Panc1 (cell line): ENCODE measurements around the gene RIPOR2. TPM values are rescaled to one million over a fixed set of nuclear protein-coding genes. Genes with fewer than 3 reads are reported as not detected.

Experiments
- ATAC-seq: fragments of 200-7000 bp; cut with Tn5 transposase; 2 replicates; pipeline ENCODE4 v1.9.1; 2020; ENCODE audit warnings: mild to moderate bottlenecking, moderate library complexity
- BruUV-seq: library from RNA; stranded (reverse); fragments of 400-500 nt; replicated peaks from 2 replicates; lab custom pipeline; 2021; lab: Mats Ljungman, UMichigan
- CTCF ChIA-PET: fragments of 300-600 bp; sonication (Branson Sonifier 250); formaldehyde crosslinking; loops from one replicate; lab custom pipeline; 2022; ENCODE audit warnings: antibody characterized with exemption; lab: Charles Lee
- POLR2A ChIA-PET: fragments of 300-600 bp; sonication (Branson Sonifier 250); formaldehyde crosslinking; loops from one replicate; lab custom pipeline; 2022; ENCODE audit warnings: antibody characterized with exemption; lab: Charles Lee
- DNase-seq: peaks from one replicate; pipeline ENCODE4 v3.0.0-alpha.2; 2010; ENCODE audit warnings: low read depth, low spot score
- H3K27ac ChIP-seq: 2 replicates; pipeline ENCODE4 v1.5.1; 2011; ENCODE audit warnings: mild to moderate bottlenecking, low read length, inconsistent platforms
- H3K27me3 ChIP-seq: fragments of 200-500 bp; sonication (Bioruptor generic); 2 replicates; pipeline ENCODE4 v1.6.0; 2014; ENCODE audit warnings: low read length, inconsistent platforms; ENCODE audit not compliant: control insufficient read depth, insufficient read depth
- H3K36me3 ChIP-seq: fragments of 200-500 bp; sonication (Bioruptor generic); 2 replicates; pipeline ENCODE4 v1.5.1; 2014; ENCODE audit warnings: inconsistent platforms, mild to moderate bottlenecking, low read length, moderate library complexity; ENCODE audit not compliant: control insufficient read depth, insufficient read depth
- H3K4me1 ChIP-seq: 2 replicates; pipeline ENCODE4 v1.5.1; 2011; ENCODE audit warnings: inconsistent platforms, mild to moderate bottlenecking, low read length, moderate library complexity; ENCODE audit not compliant: control insufficient read depth, insufficient read depth
- H3K4me3 ChIP-seq, 2 experiments: 2 replicates each; pipeline ENCODE4 v1.5.1; 2011 to 2012; ENCODE audit warnings: low read depth in 2 of 2, low read length in 2 of 2, mild to moderate bottlenecking in 2 of 2, inconsistent platforms in 1 of 2, moderate library complexity in 1 of 2
- H3K9me3 ChIP-seq: fragments of 200-500 bp; sonication (Bioruptor generic); 2 replicates; pipeline ENCODE4 v1.5.1; 2014; ENCODE audit warnings: low read depth, mild to moderate bottlenecking, inconsistent platforms, low read length, moderate library complexity; ENCODE audit not compliant: control insufficient read depth, insufficient read depth
- CTCF ChIP-seq: fragments of 450-650 bp; IDR thresholded peaks from 2 replicates; pipeline ENCODE4 v1.5.1; 2017; ENCODE audit warnings: mild to moderate bottlenecking
- POLR2AphosphoS5 ChIP-seq: IDR thresholded peaks from 2 replicates; pipeline ENCODE4 v1.6.1; 2012; ENCODE audit warnings: mild to moderate bottlenecking, low read depth, low read length, moderate library complexity
- REST ChIP-seq, 2 experiments: IDR thresholded peaks; 2 replicates each; pipeline ENCODE4 v1.6.1; 2011 to 2012; ENCODE audit warnings: low read depth in 2 of 2, control low read depth in 1 of 2, low read length in 1 of 2, mild to moderate bottlenecking in 1 of 2, moderate library complexity in 1 of 2; ENCODE audit not compliant: insufficient read depth in 1 of 2
- SIN3A ChIP-seq: IDR thresholded peaks from 2 replicates; pipeline ENCODE4 v1.6.1; 2012; ENCODE audit warnings: low read depth, mild to moderate bottlenecking, low read length, moderate library complexity, borderline replicate concordance; ENCODE audit not compliant: insufficient read depth
- TCF7L2 ChIP-seq: IDR thresholded peaks from 2 replicates; pipeline ENCODE4 v1.6.1; 2011; ENCODE audit warnings: mild to moderate bottlenecking, low read depth, low read length, inconsistent platforms
- in situ Hi-C: cut with HindIII; loops from 2 replicates; pipeline ENCODE4 v1.10.0; 2016; ENCODE audit warnings: low sequenced_read_pairs, low pct_unique_long_range_greater_than_20kb
- intact Hi-C: fragments of 100-400 bp; cut with micrococcal nuclease; formaldehyde crosslinking; loops from one replicate; pipeline ENCODE4 v1.10.0; 2022; ENCODE audit not compliant: unreplicated experiment
- total RNA-seq: library from RNA; stranded (reverse); gene quantifications from one replicate; pipeline ENCODE4 v1.2.1, GENCODE V29; 2021; ENCODE audit not compliant: unreplicated experiment

The RIPOR2 gene
- total RNA-seq, 1 experiment from 2014 or later, result 0.54 TPM

GRCh38 chr6:24908650-24909035 is 27.1 kb downstream of the RIPOR2 start:
- H3K4me3 ChIP-seq, result no peak overlapping the region
- TF ChIP-seq POLR2AphosphoS5 (no peak), TCF7L2 (no peak), REST (IDR thresholded peaks at IDR 0.05; ENCODE audit: insufficient read depth in 1 of 2, low read depth in 2 of 2, low read length in 1 of 2) (no peak), CTCF (no peak)
- intact Hi-C loops, result no loop called here
- ATAC-seq, result no peak
- in situ Hi-C loops, result no loop called here
- no peak overlapping the region for H3K27ac ChIP-seq
- peaks cover 6% of the 10 kb centered on the region; the same call in 1 of the 2 replicates for H3K4me1 ChIP-seq
- peaks cover 25% of the 10 kb centered on the region for H3K27me3 ChIP-seq
- no peak for DNase-seq
- ChIA-PET POLR2A (no interaction called here), CTCF (no interaction called here)
- H3K9me3 ChIP-seq, result no peaks in the 10 kb centered on the region
- no peaks in the 10 kb centered on the region for H3K36me3 ChIP-seq
- BruUV-seq, result no TSS peak

- Histone ChIP-seq H3K27me3 (peaks cover 21% of the 10 kb centered on the region), H3K27ac (no peak overlapping the region), H3K9me3 (no peaks in the 10 kb centered on the region), H3K4me1 (peaks cover 6% of the 10 kb centered on the region; the same call in 1 of the 2 replicates), H3K36me3 (no peaks in the 10 kb centered on the region), H3K4me3 (no peak overlapping the region)
- no peak for DNase-seq
- intact Hi-C loops, result no loop called here
- POLR2A ChIA-PET, result no interaction called here
- CTCF ChIA-PET, result no interaction called here
- no peak for ATAC-seq
- BruUV-seq, result no TSS peak
- in situ Hi-C loops, result no loop called here
- no peak for TF ChIP-seq CTCF
- TF ChIP-seq POLR2AphosphoS5, result no peak
- no peak for TF ChIP-seq REST (IDR thresholded peaks at IDR 0.05; ENCODE audit: insufficient read depth in 1 of 2, low read depth in 2 of 2, low read length in 1 of 2)
- no peak for TF ChIP-seq TCF7L2
- no peak for TF ChIP-seq SIN3A
Measured at GRCh38 chr6:24907919-24908649, 27.7 kb downstream of the RIPOR2 start.
